WI38 (cell line): Measurements from ENCODE around the gene HAAO.

Experiments
- H3K4me3 ChIP-seq: 2 replicates; pipeline ENCODE4 v1.5.1; 2011; ENCODE audit warnings: low read depth, mild to moderate bottlenecking, control low read depth, low read length
- CTCF ChIP-seq: IDR thresholded peaks from 2 replicates; pipeline ENCODE4 v1.5.1; 2012; ENCODE audit warnings: low read depth, mild to moderate bottlenecking, control low read depth, low read length

HAAO gene

GRCh38 chr2:42775186-42775585, 17.2 kb downstream of the HAAO start:
- TF ChIP-seq CTCF: no peak
- no peak overlapping the region for H3K4me3 ChIP-seq

GRCh38 chr2:42771546-42772153, 20.7 kb downstream of the HAAO start:
- H3K4me3 ChIP-seq: no peak overlapping the region
- no peak for TF ChIP-seq CTCF

GRCh38 chr2:42770288-42771131, 21.9 kb downstream of the HAAO start:
- H3K4me3 ChIP-seq: no peak overlapping the region
- peak; percentile 39 for TF ChIP-seq CTCF

GRCh38 chr2:42769583-42770287, 22.6 kb downstream of the HAAO start:
- no peak overlapping the region for H3K4me3 ChIP-seq
- no peak for TF ChIP-seq CTCF

- no peak overlapping the region for H3K4me3 ChIP-seq
- TF ChIP-seq CTCF: no peak
These were observed 23.6 kb downstream of the HAAO start for GRCh38 chr2:42768706-42769256.

- TF ChIP-seq CTCF: no peak
- H3K4me3 ChIP-seq: no peak overlapping the region
These were observed 24.3 kb downstream of the HAAO start for GRCh38 chr2:42767899-42768705.
